ENCODE measurements around the gene MLC1. TPM values are rescaled to one million over a fixed set of nuclear protein-coding genes. Genes with fewer than 3 reads are reported as not detected.

The MLC1 gene
- total RNA-seq, 1 donor from 2014 or later, result not detected

DNA sequence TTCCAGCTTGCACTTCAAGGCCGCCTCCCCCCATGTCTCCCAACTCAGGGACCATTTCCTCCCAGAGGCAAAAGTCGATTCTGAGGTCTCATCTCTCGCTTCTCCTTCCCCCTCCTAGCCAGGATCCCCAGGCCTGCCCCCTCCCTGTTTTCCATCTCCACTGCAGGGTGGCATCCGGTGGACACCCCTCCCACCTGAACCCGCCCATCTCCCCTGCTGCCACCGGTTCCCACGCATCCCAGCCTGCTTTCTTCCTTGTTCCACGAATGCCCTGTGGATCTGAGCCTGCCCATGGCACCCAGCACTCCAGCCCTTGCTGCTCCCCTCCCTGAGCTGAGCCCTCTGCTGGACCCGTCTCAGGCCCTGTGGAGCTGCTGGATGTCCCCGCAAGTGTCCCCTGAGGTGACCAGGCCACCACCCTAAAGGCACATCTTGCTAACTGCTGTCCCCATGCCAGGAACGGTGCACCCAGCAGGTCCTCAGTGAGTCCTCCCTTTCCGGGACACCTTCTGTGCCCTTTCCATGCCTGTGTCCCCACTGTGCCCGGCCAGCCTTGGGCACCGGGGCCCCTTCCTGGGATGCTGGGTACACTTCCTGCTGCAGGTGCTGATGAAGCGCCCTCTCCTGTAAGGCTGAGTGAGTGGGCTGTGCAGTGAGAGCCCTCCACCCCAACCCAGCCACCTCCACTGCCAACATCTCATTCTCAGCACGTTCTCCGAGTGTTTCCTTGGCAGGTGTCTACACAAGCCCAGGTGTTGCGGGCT lies 73.6 kb downstream of the MLC1 start:
- Mint-ChIP-seq H3K27me3 (peaks cover 45% of the 10 kb centered on the region), H3K27ac (no peak overlapping the region), H3K4me1 (ENCODE audit: unreplicated experiment) (no peaks in the 10 kb centered on the region), H3K4me3 (no peak overlapping the region), H3K36me3 (no peaks in the 10 kb centered on the region), H3K9me3 (no peaks in the 10 kb centered on the region)
- DNase-seq (ENCODE audit: extremely low spot score, unreplicated experiment), result no peak
- TF ChIP-seq, protein P1, sequence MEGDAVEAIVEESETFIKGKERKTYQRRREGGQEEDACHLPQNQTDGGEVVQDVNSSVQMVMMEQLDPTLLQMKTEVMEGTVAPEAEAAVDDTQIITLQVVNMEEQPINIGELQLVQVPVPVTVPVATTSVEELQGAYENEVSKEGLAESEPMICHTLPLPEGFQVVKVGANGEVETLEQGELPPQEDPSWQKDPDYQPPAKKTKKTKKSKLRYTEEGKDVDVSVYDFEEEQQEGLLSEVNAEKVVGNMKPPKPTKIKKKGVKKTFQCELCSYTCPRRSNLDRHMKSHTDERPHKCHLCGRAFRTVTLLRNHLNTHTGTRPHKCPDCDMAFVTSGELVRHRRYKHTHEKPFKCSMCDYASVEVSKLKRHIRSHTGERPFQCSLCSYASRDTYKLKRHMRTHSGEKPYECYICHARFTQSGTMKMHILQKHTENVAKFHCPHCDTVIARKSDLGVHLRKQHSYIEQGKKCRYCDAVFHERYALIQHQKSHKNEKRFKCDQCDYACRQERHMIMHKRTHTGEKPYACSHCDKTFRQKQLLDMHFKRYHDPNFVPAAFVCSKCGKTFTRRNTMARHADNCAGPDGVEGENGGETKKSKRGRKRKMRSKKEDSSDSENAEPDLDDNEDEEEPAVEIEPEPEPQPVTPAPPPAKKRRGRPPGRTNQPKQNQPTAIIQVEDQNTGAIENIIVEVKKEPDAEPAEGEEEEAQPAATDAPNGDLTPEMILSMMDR (conservative IDR thresholded peaks at IDR 0.05), result no peak

DNA sequence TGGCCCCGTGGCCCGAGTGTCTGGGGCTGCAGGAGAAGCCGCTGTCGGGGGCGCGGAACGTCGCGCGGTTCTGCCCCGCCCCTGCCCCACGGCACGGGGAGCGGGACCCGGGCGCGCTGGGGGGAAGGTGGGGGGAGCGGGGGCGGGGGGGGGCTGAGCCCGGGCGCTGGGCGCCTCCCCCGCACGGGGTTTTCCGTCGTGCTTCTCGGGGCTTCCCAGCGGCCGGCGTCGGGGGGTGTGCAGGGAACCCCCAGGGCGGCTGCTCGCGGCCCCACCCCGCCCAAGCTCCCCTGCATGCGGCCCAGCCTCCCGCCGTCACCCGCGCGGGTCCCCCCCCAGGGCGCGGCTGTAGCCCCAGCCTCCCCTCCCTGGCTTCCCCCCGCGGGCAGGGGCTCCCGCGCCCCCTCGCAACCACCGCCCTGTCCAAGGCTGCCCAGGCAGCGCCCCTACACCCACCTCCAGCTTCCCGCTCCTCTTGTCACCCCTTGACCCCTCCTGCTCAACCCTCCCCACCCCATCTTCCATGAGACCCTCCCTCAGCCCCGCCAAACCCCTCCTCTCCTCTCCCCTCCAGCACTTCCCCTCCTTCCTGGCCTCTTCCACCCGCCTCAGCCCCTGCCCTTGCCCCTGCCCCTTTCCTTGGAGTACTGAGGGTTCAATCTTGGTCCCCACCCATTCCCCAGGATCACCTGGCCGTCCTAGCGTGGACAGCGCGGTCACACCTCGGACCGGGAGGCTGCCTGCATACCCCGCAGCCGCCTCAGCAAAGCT lies 74.4 kb downstream of the MLC1 start:
- Mint-ChIP-seq H3K9me3 (no peaks in the 10 kb centered on the region), H3K36me3 (no peaks in the 10 kb centered on the region), H3K27me3 (peaks cover 43% of the 10 kb centered on the region), H3K4me3 (no peak overlapping the region), H3K27ac (no peak overlapping the region), H3K4me1 (ENCODE audit: unreplicated experiment) (no peaks in the 10 kb centered on the region)
- TF ChIP-seq, protein P1 (conservative IDR thresholded peaks at IDR 0.05), result no peak
- DNase-seq (ENCODE audit: extremely low spot score, unreplicated experiment), result no peak

DNA sequence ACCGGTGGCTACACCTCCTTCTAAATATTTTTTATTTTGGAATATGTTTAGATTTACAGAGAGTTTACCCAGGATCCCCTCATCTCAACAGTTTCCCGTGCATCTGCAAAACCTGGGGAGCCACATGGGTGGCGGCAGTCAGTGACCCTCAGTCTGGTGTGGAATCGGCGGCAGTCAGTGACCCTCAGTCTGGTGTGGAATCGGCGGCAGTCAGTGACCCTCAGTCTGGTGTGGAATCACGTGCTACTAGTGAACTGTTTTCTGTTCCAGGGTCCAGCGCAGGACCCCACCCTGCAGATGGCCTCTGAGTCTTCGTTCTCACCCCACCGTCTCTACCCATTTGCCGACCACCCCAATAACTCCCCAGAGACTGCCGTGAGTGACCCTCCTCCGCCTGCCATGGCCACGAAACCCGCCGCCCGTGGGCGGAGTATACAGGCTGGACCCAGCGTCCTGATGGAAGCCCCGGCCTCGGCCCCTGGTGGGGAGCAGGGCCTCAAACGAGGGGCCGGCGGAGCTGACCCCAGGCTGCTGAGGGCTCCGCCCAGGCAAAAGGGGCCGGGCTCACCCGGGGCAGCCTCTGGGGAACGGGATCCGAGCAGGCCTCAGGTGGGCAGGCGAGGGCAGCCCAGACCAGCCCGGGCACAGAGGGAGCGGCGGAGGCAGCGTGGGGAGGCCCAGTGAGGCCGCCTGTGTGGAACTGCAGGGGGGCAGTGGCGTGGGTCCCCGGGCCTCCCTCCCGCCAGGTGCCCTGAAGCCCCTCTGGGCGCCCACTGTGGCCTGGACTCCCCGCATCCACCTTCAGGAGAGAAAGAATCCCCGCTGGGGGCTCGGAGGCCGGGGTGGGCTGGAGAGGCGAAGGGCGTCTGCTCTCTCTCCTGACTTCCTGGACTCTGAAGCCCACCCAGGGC lies 75.2 kb downstream of the MLC1 start:
- H3K4me1 Mint-ChIP-seq (ENCODE audit: unreplicated experiment), result no peaks in the 10 kb centered on the region
- peaks cover 45% of the 10 kb centered on the region for H3K27me3 Mint-ChIP-seq
- TF ChIP-seq, protein P1 (conservative IDR thresholded peaks at IDR 0.05), result no peak
- H3K9me3 Mint-ChIP-seq, result no peaks in the 10 kb centered on the region
- no peak overlapping the region for H3K27ac Mint-ChIP-seq
- peak; percentile 80 for DNase-seq (ENCODE audit: extremely low spot score, unreplicated experiment)
- H3K36me3 Mint-ChIP-seq, result no peaks in the 10 kb centered on the region
- H3K4me3 Mint-ChIP-seq, result no peak overlapping the region

Other genes starting within 250 kb of the MLC1 start
- gene ZBED4, start 231.6 kb downstream of the MLC1 start, total RNA-seq (ENCODE audit: low replicate concordance), result 25.5 and 29.1 TPM in 2 replicates
- 30.0 and 37.6 TPM in 2 replicates for gene ALG12, start 167.0 kb downstream of the MLC1 start, total RNA-seq (ENCODE audit: low replicate concordance)
- gene CRELD2, start 166.8 kb downstream of the MLC1 start, total RNA-seq (ENCODE audit: low replicate concordance), result 45.2 and 55.8 TPM in 2 replicates
- gene PIM3, start 124.7 kb downstream of the MLC1 start, total RNA-seq (ENCODE audit: low replicate concordance), result 36.7 and 58.6 TPM in 2 replicates
- gene IL17REL, start 72.7 kb downstream of the MLC1 start, total RNA-seq (ENCODE audit: low replicate concordance), result 0.10 TPM in 1 of 2 replicates, not detected in the other
- gene TTLL8, start 27.1 kb downstream of the MLC1 start, total RNA-seq (ENCODE audit: low replicate concordance), result not detected in 2 replicates
- 0.10 and 0.19 TPM in 2 replicates for gene MOV10L1, start 4.6 kb upstream of the MLC1 start, total RNA-seq (ENCODE audit: low replicate concordance)
- 3.0 and 9.3 TPM in 2 replicates for gene PANX2, start 85.3 kb upstream of the MLC1 start, total RNA-seq (ENCODE audit: low replicate concordance)
- gene TRABD, start 100.5 kb upstream of the MLC1 start, total RNA-seq (ENCODE audit: low replicate concordance), result 33.8 and 37.7 TPM in 2 replicates
- gene SELENOO, start 115.6 kb upstream of the MLC1 start, total RNA-seq (ENCODE audit: low replicate concordance), result 23.8 and 28.5 TPM in 2 replicates
- gene TUBGCP6, start 159.6 kb upstream of the MLC1 start, total RNA-seq (ENCODE audit: low replicate concordance), result 43.0 and 51.4 TPM in 2 replicates
- 29.5 and 37.1 TPM in 2 replicates for gene HDAC10, start 165.8 kb upstream of the MLC1 start, total RNA-seq (ENCODE audit: low replicate concordance)
- gene MAPK12, start 176.3 kb upstream of the MLC1 start, total RNA-seq (ENCODE audit: low replicate concordance), result 11.4 and 31.3 TPM in 2 replicates
- gene MAPK11, start 185.0 kb upstream of the MLC1 start, total RNA-seq (ENCODE audit: low replicate concordance), result 4.0 and 7.4 TPM in 2 replicates
- 352 and 500 TPM in 2 replicates for gene PLXNB2, start 222.2 kb upstream of the MLC1 start, total RNA-seq (ENCODE audit: low replicate concordance)
- gene DENND6B, start 241.6 kb upstream of the MLC1 start, total RNA-seq (ENCODE audit: low replicate concordance), result 22.1 and 25.6 TPM in 2 replicates

All from type B pancreatic cell (in vitro differentiated cells).